Activated CD4-positive, alpha-beta T cell treated with anti-CD3 and anti-CD28 coated beads for 48 hours (primary cell): ENCODE measurements around the gene SLC28A2.
A peak's percentile ranks its signal among the peaks of the same experiment; 100 is the strongest.
"Not testable (repeated sequence)": the region's sequence is repeated elsewhere in the genome, so short reads cannot be mapped to it uniquely, and the experiment has no call there.

Experiments
- DNase-seq: peaks from one replicate; pipeline ENCODE4 v3.0.0-alpha.2; 2020

SLC28A2 gene

GRCh38 chr15:45265506-45265905 is 13.5 kb downstream of the SLC28A2 start:
- DNase-seq, result no peak

- DNase-seq, result peak; percentile 6
These were observed 16.1 kb downstream of the SLC28A2 start for GRCh38 chr15:45268135-45268534.

- no peak for DNase-seq
These were observed 22.8 kb downstream of the SLC28A2 start for GRCh38 chr15:45274636-45275380.

- DNase-seq, result no peak
These were observed 24.8 kb downstream of the SLC28A2 start for GRCh38 chr15:45276831-45277230.

GRCh38 chr15:45279024-45279698 is 27.1 kb downstream of the SLC28A2 start:
- DNase-seq, result peak; percentile 97

GRCh38 chr15:45285413-45285812 is 33.4 kb downstream of the SLC28A2 start:
- DNase-seq, result no peak

- no peak for DNase-seq
These were observed 35.4 kb downstream of the SLC28A2 start for GRCh38 chr15:45287390-45287956.

- no peak for DNase-seq
These were observed 36.9 kb downstream of the SLC28A2 start for GRCh38 chr15:45288947-45289346.

GRCh38 chr15:45291822-45292582 is 40.0 kb downstream of the SLC28A2 start:
- no peak for DNase-seq

GRCh38 chr15:45293326-45293725 is 41.3 kb downstream of the SLC28A2 start:
- not testable (repeated sequence) for DNase-seq

GRCh38 chr15:45298964-45299378 is 46.9 kb downstream of the SLC28A2 start:
- DNase-seq, result not testable (repeated sequence)

- no peak for DNase-seq
These were observed 52.7 kb downstream of the SLC28A2 start for GRCh38 chr15:45304711-45305110.

- no peak for DNase-seq
These were observed 54.1 kb downstream of the SLC28A2 start for GRCh38 chr15:45306105-45306504.

- DNase-seq, result no peak
These were observed 55.3 kb downstream of the SLC28A2 start for GRCh38 chr15:45307230-45307924.

GRCh38 chr15:45314117-45314516 is 62.1 kb downstream of the SLC28A2 start:
- DNase-seq, result not testable (repeated sequence)

GRCh38 chr15:45314960-45315359 is 62.9 kb downstream of the SLC28A2 start:
- DNase-seq, result no peak

- no peak for DNase-seq
These were observed 67.6 kb downstream of the SLC28A2 start for GRCh38 chr15:45319472-45320214.

- no peak for DNase-seq
These were observed 68.7 kb downstream of the SLC28A2 start for GRCh38 chr15:45320581-45321205.

- no peak for DNase-seq
These were observed 74.2 kb downstream of the SLC28A2 start for GRCh38 chr15:45326280-45326679.

- DNase-seq, result no peak
These were observed 74.7 kb downstream of the SLC28A2 start for GRCh38 chr15:45326741-45327140.
